ENCODE data around the gene PAX2. TPM values are rescaled to one million over a fixed set of nuclear protein-coding genes. Genes with fewer than 3 reads are reported as not detected.

PAX2 gene
- total and polyA plus RNA-seq, 2 of the 13 experiments (the other 11 are each of a cell fraction or from before 2014, with no cell fraction given), result not detected

- BruUV-seq (replicated peaks), result no TSS peak
- Histone ChIP-seq H3K27me3 (ENCODE audit: control insufficient read depth in 1 of 2, insufficient read depth in 2 of 2, low read length in 2 of 2) (peaks cover 13 to 57% of the 10 kb centered on the region in 2 experiments), H3K27ac (ENCODE audit: extremely low read length, insufficient read depth, low read length) (no peak overlapping the region), H3K79me2 (ENCODE audit: insufficient read depth, low read length) (no peaks in the 10 kb centered on the region), H3K4me2 (ENCODE audit: low read depth, low read length) (no peak overlapping the region), H3K36me3 (replicated peaks in 1 of 2; ENCODE audit: control insufficient read depth in 1 of 2, insufficient read depth in 2 of 2, low read length in 2 of 2) (no peaks in the 10 kb centered on the region), H3K4me1 (ENCODE audit: insufficient read depth, low read length) (peaks cover 33% of the 10 kb centered on the region), H2AFZ (ENCODE audit: low read length) (no peak overlapping the region), H3K9me3 (ENCODE audit: low read length) (no peaks in the 10 kb centered on the region), H4K20me1 (ENCODE audit: insufficient read depth, low read length) (no peaks in the 10 kb centered on the region), H3K9ac (ENCODE audit: insufficient read depth, low read depth, low read length) (no peak overlapping the region), H3K4me3 (replicated peaks in 1 of 3; ENCODE audit: insufficient read depth in 1 of 3, low read depth in 2 of 3, low read length in 3 of 3) (no peak overlapping the region)
- POLR2A ChIA-PET, result no interaction called here
- DNase-seq (ENCODE audit: low spot score) (no peak), ATAC-seq (no peak), FAIRE-seq (no peak)
- in situ Hi-C loops (cut with HindIII; ENCODE audit: extremely low pct_ligation_motif_present, low pct_unique_long_range_greater_than_20kb) (no loop called here), intact Hi-C loops (cut with micrococcal nuclease; ENCODE audit: unreplicated experiment) (loop anchor here (5.0 kb wide), 1 partner anchor 52 kb away; no protein-coding TSS in a partner anchor)
- no peak for TF ChIP-seq ZNF740 (CRISPR knock-in tag; IDR thresholded peaks at IDR 0.05)
- no peak for TF ChIP-seq FUBP1 (CRISPR knock-in tag; IDR thresholded peaks at IDR 0.05; ENCODE audit: borderline replicate concordance)
- TF ChIP-seq ZNF776 (CRISPR knock-in tag; IDR thresholded peaks at IDR 0.05), result no peak
- TF ChIP-seq ZNF563 (CRISPR knock-in tag; IDR thresholded peaks at IDR 0.05), result no peak
- TF ChIP-seq SMYD3 (CRISPR knock-in tag; IDR thresholded peaks at IDR 0.05), result no peak
- TF ChIP-seq ZNF720 (CRISPR knock-in tag; IDR thresholded peaks at IDR 0.05), result no peak
- TF ChIP-seq ZNF207 (IDR thresholded peaks at IDR 0.05; ENCODE audit: borderline replicate concordance), result no peak
- TF ChIP-seq HNRNPK (IDR thresholded peaks at IDR 0.05; ENCODE audit: low read depth, low read length, poor library complexity, severe bottlenecking), result no peak
- TF ChIP-seq ZNF788 (CRISPR knock-in tag; IDR thresholded peaks at IDR 0.05; ENCODE audit: borderline replicate concordance), result no peak
- TF ChIP-seq E2F2 (CRISPR knock-in tag; IDR thresholded peaks at IDR 0.05; ENCODE audit: borderline replicate concordance), result no peak
- TF ChIP-seq IKZF4 (CRISPR knock-in tag; IDR thresholded peaks at IDR 0.05; ENCODE audit: borderline replicate concordance, low read depth, not compliant biosample characterization), result no peak
- TF ChIP-seq ZFP1 (CRISPR knock-in tag; IDR thresholded peaks at IDR 0.05), result no peak
- TF ChIP-seq RBAK (CRISPR knock-in tag; IDR thresholded peaks at IDR 0.05), result no peak
- TF ChIP-seq ZNF326 (CRISPR knock-in tag; IDR thresholded peaks at IDR 0.05; ENCODE audit: borderline replicate concordance), result no peak
- TF ChIP-seq HNF4G (IDR thresholded peaks at IDR 0.05; ENCODE audit: borderline replicate concordance, low read depth, low read length), result no peak
- TF ChIP-seq HNF4G (CRISPR knock-in tag; IDR thresholded peaks at IDR 0.05; ENCODE audit: borderline replicate concordance, low read depth), result no peak
- TF ChIP-seq NR3C1 (CRISPR knock-in tag; IDR thresholded peaks at IDR 0.05), result no peak
- TF ChIP-seq GTF2F1 (IDR thresholded peaks at IDR 0.05; ENCODE audit: low read length), result no peak
- 45% methylated on average over 2 of the region's 2 CpGs for WGBS (ENCODE audit: low lambda C conversion rate)
- CTCF ChIA-PET (ENCODE audit: low intra/inter-chr PET ratio, low total read pairs), result no interaction called here
Measured at GRCh38 chr10:100825325-100825875, 80.0 kb downstream of the PAX2 start.

Data from HepG2 (cell line).